HG03060 (cell line): ENCODE measurements around the gene CCT7.
"Not testable (repeated sequence)": the region's sequence is repeated elsewhere in the genome, so short reads cannot be mapped to it uniquely, and the experiment has no call there.

Experiments used
- ATAC-seq: cut with Tn5 transposase; IDR thresholded peaks from one replicate; pipeline ENCODE4 v1.9.1; 2021; ENCODE audit warnings: low read depth, moderate number of reproducible peaks; ENCODE audit not compliant: unreplicated experiment

CCT7 gene

DNA sequence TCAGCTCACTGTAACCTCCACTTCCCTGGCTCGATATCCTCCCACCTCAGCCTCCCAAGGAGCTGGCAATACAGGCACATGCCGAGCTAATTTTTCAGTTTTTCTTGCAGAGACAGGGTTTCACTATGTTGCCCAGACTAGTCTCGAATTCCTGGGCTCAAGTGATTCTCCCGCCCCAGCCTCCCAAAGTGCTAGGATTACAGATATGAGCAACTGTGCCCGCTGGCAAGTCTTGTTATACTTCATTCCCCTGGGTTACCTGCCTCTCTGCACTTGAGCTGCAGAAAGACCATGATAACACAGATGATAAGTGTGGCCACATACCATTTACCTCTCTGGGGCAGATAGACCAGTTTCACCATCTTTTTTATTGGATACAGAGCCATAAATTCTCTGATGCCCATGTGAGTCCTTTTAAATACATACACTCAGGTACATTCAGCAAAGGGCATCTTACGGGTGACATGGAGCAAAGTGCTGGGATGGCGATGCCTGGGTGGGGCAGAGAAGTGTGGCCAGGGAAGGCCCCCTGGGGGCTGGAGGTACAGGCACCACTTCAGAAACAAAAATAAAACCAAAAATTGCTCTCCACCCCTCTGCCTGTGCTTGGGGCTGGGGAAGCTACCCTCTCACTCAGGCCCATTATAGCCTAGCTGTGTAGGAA is 20.4 kb downstream of the CCT7 start:
- ATAC-seq, result no peak

- ATAC-seq, result no peak
Observed at GRCh38 chr2:73255007-73255644, 21.0 kb downstream of the CCT7 start.

- ATAC-seq, result no peak
Observed at GRCh38 chr2:73255907-73256617, 22.0 kb downstream of the CCT7 start.

GRCh38 chr2:73256618-73256922 is 22.5 kb downstream of the CCT7 start:
- ATAC-seq, result no peak

DNA sequence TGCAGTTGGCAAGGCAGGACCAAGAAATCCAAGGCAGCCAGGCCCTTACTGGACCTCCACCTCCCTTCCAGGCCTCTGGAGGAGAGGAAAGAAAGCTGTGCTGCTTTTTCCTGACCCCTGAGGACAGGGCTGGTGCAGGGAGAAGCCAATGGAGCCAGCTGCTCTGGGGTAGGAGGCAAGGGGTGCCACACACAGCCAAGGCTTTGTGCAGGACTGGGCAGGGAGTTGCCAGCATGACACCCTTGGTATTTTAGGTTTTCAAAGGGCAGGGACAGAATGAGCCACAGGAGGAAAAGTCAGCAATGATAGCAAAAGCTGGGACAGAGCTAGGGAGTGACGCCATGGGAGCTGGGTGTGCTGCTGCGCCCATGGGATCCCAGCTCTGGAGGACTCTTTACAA is 22.9 kb downstream of the CCT7 start:
- ATAC-seq, result no peak

DNA sequence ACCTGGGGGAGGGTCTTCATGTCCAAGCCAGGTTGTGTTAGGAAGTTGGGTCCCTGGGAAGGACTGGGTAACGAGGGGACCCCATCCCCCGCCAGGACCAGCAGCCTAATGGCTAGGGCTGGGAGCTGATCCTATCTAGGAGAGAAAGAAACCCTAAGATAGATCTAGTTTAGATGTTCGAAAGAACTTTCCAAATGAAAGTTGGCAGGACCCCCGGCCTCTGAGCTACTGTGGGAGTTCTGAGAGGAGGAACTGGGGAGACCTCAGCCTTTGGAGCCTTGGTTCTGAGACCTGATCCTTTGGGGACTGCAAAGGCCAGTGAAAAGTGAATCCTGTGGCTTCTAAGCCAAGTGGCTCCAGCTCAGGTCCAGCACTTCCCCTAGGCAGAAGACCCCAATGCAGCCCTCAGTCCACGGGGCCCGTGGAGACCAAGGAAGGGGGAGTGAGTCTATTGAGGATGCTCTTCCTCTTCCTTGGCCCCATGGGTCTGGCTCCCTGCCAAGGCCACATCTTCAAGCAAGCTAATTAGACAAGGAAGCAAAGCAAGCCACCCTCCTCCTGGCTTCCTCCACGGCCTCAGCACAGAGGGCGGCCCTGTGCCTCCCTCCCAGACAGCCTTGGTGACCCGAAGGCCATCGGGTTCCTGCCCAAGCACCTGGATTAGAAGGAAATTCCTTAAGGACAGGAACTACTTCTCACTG is 23.5 kb downstream of the CCT7 start:
- ATAC-seq, result no peak

- ATAC-seq, result no peak
Observed at GRCh38 chr2:73258186-73258912, 24.2 kb downstream of the CCT7 start.

- no peak for ATAC-seq
Observed at GRCh38 chr2:73258913-73259215, 24.8 kb downstream of the CCT7 start.

DNA sequence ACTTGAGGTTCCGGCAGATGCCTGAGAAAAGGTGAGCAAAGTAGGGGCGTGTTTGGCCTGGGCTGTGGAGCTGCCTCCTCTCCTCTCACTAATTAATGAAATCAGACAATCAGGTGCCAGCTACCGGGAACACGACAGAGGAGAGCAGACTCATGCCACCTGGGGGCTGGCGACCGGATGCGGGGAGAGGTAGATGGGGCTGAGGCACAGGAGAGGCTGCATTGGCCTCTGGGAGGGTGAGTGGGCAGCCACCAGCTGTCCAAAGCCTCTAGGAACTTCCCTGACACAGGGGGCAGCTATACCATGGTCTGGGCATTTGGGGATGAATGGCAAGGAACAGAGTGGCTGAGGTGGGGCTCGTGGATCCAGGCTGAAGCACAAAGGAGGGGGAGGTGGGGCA is 25.2 kb downstream of the CCT7 start:
- no peak for ATAC-seq

DNA sequence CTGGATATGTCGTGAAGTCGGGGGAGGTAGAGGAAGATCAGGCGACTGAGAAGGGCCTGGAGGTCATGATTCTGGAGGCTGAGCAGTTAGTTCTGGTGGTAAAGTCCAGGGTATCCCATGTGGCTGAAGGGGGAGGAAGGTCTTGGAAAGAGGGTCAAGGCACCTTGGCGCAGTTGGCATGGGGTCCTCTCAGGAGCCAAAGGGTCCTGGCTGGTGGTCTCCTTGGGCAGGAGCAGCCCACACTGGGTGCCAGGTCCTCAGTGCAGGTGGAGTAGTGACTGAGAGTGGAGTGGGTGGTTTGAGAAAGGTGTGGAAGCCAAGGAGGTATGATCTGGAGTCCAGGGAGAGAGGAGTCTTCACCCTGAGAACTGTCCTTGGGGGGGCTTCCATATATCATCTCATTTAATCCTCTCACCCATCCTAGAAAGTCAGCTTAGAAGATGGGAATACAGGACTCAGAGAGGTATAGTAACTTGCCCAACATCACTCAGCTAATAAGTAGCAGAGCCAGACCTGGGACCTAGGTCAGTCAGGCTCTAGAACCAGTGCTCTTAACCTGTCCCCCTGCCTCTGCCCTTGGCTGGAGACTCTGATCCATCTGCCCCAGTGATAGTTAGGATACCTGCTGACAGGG is 25.7 kb downstream of the CCT7 start:
- ATAC-seq, result no peak

DNA sequence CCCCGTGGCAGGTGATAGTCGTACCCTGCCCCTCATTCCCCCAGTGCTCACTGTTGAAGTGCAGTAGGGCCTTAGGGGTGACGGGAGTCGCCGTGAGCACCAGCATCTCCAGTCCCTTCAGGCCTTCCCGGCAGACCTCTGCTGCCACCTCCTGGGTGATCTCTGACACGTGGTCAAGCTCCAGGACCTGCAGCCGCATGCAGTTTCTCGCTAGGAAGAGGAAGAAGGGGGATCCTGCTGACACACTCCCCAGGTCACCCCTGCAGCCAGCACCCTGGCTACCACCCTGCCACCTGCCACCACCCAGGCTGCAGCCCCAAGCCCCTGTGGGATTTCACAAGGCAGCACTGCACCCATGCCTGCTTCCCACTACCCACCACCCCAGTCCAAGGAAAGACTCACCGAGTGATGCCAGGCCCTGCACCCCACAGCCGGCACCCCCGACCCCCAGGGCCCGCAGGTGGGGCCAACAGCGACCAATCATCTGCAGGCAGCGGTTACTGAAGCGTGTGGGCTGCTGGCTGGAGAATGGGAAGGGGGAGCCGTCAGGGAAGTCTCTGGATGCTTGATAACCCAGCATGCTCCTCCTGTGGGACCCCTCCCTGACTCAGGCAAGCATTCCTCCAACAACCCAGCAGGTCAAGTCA is 26.4 kb downstream of the CCT7 start:
- no peak for ATAC-seq

DNA sequence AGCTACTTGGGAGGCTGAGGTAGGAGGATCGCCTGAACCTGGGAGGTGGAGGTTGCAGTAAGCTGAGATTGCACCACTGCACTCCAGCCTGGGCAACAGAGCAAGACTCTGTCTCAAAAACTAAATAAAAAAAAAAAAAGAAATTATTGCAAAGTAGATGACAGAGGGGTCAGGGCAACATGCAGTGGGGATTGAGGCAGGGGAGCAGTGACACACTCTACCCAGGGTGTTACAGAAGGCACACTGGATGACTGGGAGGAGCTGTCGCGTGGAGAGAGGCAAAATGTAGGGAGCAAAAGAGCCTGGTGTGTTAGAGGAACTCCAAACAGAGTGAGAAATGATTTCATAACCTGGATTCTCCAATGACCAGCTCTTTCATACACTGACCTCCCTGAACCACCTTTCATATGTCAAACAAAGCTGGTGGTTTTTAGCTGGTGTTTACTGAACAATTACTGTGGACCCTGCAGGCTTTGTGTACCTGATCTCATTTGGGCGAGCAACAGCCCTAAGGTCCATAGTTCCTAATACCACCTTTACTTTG is 28.1 kb downstream of the CCT7 start:
- no peak for ATAC-seq

DNA sequence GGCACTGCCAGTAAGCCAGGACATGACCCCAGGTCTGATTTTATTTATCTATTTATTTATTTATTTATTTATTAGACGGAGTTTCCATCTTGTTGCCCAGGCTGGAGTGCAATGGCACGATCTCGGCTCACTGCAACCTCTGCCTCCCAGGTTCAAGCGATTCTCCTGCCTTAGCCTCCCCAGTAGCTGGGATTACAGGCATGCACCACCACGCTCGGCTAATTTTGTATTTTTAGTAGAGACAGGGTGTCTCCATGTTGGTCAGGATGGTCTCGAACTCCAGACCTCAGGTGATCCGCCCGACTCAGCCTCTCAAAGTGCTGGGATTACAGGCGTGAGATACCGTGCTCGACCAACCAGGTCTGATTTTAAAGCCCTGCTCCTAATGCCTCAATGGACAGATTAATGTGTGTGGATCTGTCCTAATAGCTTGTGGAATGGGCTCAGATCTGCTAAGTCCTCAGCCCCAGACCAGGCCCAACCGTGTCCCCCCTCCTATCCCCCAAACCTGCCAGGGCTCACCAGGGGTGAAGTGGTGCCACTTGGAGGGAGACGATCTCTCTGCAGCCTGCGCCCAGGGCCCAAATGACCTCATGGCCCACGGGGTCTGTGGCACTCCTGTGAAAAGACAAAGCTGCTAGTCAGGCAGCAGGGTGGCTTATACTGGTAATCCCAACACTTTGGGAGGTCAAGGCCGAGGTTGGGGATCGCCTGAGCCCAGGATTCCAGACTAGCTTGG is 28.8 kb downstream of the CCT7 start:
- not testable (repeated sequence) for ATAC-seq

- ATAC-seq, result no peak
Observed at GRCh38 chr2:73263540-73264331, 29.6 kb downstream of the CCT7 start.

DNA sequence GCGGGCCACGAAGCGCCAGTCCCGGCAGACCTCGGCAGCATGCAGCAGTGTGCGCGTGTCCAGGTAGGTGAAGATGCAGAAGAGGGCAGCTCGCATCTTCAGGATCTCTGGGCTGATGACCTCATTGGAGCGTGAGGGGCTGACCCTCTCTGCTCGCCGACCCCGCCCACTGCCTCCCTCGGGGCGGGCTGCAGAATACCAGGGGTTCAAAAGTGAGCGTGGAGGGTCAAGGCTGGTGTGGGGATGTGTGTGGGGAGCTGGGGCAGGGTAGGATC is 30.2 kb downstream of the CCT7 start:
- no peak for ATAC-seq

DNA sequence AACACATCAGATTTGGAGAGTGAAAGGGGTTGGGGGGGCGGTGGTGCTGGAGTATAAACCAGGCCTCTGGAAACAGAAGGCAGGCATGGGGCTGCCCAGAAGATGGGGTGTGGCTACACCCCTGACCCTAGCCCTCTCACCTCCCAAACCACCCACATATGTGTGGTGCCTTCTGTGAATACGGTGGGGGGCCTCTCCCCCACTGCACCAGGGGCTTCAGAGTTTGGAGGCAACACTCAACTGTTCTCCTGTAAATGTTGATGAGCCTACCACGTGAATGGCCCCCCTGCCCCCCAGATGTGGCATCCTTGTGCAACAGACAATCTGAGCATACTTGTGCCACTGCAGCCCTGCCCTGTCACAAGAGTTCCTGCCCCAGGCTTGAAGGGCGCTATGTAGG is 30.7 kb downstream of the CCT7 start:
- ATAC-seq, result no peak

DNA sequence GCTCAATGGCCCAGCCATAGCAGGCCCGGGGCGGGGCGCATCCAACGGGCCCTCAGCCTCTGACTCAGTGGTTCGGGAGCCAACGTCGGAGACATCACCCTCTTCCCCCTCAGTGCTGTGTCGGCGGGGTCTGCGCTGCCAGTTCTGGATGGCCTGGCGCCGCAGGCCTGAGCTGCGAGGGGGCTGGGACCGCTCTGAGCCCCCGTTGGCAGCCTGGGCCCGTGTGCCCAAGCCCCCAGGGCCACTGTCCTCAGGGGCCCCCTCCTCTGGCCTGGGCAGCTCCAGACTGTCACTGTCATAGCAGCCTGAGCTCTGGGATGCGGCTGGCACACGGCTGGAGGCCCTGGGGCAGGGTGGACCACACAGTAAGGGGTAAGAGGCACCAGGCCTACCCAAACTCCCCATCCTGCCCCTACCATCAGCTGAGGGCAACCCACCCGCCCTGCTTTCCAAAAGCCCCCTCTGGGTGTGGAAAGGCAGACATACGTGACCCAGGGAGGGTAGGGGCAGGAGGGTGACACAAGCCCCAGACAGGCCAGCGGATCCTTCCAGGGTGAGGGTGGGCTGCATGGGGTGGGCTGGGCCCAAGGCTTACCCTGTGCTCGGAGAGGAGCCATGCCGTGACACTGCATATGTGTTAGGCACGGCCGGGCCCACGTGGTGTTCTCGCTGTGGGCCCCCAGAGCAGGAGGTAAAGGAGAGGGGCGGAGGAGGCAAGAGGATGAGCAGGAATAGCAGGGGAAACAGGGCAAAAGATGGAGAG is 31.4 kb downstream of the CCT7 start:
- ATAC-seq, result no peak
